ENCODE measurements around the gene CORO6.

DNA sequence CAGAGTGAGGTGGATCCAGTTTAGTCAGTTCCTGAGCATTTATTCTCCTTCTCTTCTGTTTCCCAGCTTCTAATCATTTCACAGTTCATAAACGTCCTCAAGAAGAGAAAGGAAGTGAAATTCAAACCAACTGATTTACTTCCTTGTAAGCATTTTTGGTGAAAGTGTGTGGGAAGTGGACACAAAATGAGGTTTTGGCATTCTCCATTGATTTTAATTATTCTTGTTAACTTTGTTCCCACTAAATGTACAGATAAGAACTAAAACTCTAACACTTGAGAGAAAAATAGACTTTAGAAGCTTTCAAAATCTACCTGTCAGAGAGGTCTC, 42.7 kb upstream of the CORO6 start:
- TF ChIP-seq YY1 (IDR thresholded peaks at IDR 0.05; ENCODE audit: insufficient read depth, insufficient read length) (no peak), SUZ12 (IDR thresholded peaks at IDR 0.05; ENCODE audit: extremely low read depth, insufficient read depth, insufficient read length) (no peak), ZNF274 (IDR thresholded peaks at IDR 0.05; ENCODE audit: low read depth, low read length) (no peak)

Measured in NT2/D1 (cell line).